Epithelial cell of esophagus (primary cell): Measurements from ENCODE around the gene ATXN2L.

ENCODE experiments used
- DNase-seq: peaks from one replicate; pipeline ENCODE4 v3.0.0; 2010; ENCODE audit warnings: low read depth
- H3K4me3 ChIP-seq: 2 replicates; pipeline ENCODE4 v1.5.1; 2011; ENCODE audit warnings: mild to moderate bottlenecking, low read length, control low read depth
- CTCF ChIP-seq: IDR thresholded peaks from 2 replicates; pipeline ENCODE4 v1.5.1; 2011; ENCODE audit warnings: low read depth, mild to moderate bottlenecking, low read length, control low read depth, inconsistent platforms; ENCODE audit not compliant: insufficient read depth; ENCODE audit errors: missing control alignments

Gene ATXN2L

GRCh38 chr16:28884045-28884444, 61.2 kb downstream of the ATXN2L start:
- H3K4me3 ChIP-seq, result no peak overlapping the region
- DNase-seq, result no peak
- no peak for TF ChIP-seq CTCF
